Superior temporal gyrus (tissue), 1 donor: ENCODE results near the gene RFX1.

Source experiments
- DNase-seq: peaks from one replicate; pipeline ENCODE4 v3.0.0-alpha.2; 2016; ENCODE audit errors: extremely low spot score

RFX1 gene

GRCh38 chr19:13961826-13962698, 44.1 kb downstream of the RFX1 start:
- no peak for DNase-seq

DNA sequence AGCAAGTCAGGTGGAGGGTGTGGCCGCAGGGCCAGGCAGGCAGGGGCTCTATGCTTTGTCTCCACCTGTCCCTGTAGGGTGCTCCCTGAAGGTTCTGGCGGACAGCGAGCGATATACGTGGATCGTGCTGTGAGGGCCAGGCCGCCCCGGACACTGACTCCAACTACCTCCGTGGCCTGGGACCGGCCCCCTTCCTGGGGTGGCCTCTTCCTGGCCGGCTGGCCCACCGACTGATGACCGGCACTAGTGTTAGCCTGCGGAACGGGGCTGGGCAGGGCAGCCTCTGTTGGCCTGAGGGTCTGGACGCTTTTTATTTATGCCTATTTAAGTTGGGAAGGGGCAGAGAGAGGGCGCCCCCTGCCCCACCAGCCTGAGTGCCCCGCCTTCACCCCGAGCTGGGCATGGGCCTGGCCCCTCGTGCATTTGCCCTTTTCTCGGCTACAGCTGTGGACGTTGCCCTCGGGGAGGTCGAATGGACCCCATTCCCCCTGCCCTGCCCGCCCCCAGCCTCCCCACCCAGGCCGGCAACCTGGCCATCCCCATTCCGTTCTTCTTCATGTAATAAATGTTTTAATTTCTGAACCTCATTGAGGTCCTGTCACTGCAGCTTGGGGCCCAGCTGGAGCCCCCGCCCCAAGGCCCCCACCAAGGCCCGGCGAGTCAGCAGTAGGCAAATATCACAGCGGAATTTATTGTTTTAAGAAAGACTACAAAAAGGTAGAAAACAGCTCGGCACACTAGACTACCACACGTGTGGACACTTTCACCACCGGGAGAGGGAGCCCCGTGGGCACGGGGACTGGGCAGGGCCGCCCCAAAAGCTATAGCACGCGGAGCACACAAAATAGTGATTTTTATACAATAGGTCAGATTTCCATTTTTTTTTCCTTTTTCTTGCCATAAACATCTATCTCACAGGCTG, 45.0 kb downstream of the RFX1 start:
- no peak for DNase-seq

DNA sequence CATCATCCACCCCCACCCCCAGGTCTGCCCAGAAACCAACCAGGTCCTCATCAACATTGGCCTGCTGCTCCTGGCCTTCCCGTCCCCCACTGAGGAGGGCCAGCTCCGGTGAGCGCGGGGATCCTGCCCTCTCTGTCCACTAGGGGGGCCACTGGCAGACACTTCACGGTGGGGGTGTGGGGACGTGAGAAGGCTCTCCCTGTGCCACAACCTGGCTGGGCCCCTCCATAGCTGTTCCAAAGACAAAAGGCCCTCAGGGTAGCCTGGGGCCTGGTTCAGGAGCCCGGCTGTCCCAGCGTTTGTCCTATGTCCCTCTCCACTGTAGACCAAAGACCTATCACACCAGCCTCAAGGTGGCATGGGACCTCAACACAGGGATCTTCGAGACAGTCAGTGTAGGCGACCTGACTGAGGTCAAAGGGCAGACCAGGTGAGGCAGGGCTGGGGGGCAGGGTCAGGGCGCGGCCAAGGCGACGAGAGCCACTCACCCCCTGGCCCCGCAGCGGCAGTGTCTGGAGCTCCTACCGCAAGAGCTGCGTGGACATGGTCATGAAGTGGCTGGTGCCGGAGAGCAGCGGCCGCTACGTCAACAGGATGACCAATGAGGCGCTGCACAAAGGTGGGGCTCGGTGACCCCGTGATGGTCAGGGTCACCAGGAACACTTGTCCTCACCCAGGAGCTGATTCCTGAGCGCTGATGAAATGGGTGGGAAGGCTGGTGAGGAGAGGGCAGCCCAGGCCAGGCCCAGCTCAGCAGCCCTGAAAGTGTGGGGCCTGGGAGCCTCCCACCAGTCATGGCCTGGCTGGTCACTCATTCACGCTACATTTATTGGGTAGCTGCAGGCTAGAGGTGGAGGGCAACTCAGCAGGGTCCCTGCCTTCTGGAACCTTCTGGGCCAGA, 45.9 kb downstream of the RFX1 start:
- no peak for DNase-seq

DNA sequence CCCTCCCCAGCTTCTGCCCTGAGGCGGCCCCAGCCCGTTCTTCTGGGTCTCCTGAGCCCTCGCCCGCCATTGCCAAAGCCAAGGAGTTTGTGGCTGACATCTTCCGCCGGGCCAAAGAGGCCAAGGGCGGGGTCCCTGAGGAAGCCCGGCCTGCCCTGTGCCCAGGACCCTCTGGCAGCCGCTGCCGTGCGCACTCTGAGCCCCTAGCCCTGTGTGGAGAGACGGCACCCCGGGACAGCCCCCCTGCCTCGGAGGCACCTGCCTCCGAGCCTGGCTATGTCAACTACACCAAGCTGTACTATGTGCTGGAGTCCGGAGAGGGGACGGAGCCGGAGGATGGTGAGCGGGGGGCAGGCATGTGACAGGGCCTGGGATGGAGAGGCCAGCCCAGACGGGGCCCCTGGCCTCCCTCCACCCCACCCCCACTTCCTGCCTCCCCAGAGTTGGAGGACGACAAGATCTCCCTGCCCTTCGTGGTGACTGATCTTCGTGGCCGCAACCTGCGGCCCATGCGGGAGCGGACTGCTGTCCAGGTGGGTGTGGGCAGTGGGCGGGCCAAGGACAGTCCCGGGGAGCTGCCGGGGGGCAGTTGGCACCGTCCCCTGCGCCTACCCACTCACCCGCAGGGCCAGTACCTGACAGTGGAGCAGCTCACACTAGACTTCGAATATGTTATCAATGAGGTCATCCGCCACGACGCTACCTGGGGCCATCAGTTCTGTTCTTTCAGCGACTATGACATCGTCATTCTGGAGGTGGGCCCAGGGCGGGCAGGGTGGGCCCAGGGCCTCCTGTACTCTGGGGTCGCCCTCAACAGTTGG, 46.8 kb downstream of the RFX1 start:
- DNase-seq = no peak

GRCh38 chr19:13958043-13958442, 48.1 kb downstream of the RFX1 start:
- no peak for DNase-seq

GRCh38 chr19:13957051-13957450, 49.1 kb downstream of the RFX1 start:
- DNase-seq = no peak

DNA sequence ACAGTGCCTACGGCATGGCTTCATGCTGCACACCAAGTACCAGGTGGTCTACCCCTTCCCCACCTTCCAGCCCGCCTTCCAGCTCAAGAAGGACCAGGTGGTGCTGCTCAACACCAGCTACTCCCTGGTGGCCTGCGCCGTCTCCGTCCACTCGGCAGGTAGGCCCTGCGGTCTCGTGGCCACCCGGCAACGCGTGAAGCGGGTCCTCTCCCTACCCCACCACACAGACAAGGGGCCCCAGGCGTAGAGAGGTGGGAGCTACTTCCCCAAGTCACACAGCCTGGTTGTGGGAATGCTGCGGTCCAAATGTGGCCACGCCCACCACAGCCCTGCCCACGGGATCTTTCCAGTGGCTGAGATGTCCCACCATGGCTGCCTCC, 49.8 kb downstream of the RFX1 start:
- DNase-seq = no peak

DNA sequence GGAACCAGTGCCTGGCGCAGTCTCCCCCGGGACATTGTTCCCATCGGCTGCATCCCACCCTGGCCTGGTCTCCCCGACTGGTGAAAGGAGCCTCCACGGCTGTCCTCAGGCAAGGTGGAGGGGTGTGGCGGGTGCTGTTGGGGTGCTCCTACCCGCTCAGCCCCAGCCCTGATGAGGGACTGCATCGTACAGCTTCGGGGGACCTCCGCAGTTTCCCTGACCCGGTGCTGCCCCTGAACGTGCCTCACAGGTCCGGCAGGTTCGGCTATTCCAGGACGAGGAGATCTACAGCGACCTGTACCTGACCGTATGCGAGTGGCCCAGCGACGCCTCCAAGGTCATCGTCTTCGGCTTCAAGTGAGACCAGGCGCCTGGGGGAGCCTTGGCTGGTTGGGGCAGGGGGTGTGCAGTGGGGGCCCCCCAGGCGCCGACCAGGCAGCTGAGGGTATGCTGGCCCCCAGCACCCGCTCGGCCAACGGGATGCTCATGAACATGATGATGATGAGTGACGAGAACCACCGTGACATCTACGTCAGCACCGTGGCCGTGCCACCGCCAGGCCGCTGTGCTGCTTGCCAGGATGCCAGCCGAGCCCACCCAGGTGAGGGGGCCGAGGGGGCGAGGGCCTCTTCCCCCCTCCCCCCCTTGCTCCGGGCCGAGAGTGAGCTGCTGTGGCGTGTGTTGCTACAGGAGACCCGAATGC, 50.3 kb downstream of the RFX1 start:
- DNase-seq = no peak

- DNase-seq = no peak
Measured at GRCh38 chr19:13954185-13954584, 51.9 kb downstream of the RFX1 start.

- peak; percentile 7 for DNase-seq
Measured at GRCh38 chr19:13952931-13953531, 53.1 kb downstream of the RFX1 start.

GRCh38 chr19:13952154-13952930, 53.8 kb downstream of the RFX1 start, which contains the start of gene DCAF15:
Gene DCAF15, plus strand, starts transcription at chr19:13952509. Its CDS starts 4 bp downstream, at chr19:13952513.
- peak; percentile 100 for DNase-seq

DNA sequence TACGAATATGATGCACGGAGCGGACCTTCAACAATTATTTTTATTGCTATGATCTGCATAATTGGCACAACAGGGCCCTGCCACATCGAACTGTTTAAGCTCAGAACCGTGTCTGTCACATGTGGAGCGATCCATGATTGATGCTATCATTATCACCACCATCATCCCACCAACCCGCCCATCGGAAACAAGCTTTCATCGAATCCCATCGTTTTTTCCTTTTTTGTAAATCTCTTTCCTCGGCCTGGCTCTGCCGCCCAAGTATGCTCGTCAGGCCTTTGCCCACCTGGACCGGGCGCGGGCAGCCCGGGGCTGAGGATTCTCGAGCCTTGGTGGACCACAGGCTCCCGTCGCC, 54.3 kb downstream of the RFX1 start:
- DNase-seq = no peak

- DNase-seq = no peak
Measured at GRCh38 chr19:13951043-13951442, 55.1 kb downstream of the RFX1 start.

DNA sequence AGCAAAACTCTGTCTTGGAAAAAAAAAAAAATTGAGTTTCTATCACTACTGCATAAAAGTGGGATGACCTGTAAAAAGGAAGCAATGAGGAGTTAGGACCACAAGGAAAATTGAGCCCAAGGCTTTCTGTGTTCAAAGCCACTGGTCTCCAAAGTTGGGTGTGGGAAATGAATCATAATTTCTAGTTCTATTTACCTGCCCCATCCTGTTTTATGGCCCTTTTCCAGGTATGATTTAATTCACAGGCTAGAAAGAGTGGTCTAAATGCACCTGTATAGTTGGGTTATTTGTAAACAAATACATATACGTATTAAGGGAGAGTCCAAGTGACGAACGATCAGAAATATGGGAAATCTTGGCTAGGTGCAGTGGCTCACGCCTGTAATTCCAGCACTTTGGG, 59.7 kb downstream of the RFX1 start:
- DNase-seq = no peak

- no peak for DNase-seq
Measured at GRCh38 chr19:13942023-13942684, 64.0 kb downstream of the RFX1 start.

GRCh38 chr19:13938301-13939064, 67.6 kb downstream of the RFX1 start, which contains the start of gene PODNL1:
Gene PODNL1, minus strand, starts transcription at chr19:13938417. Its CDS starts 236 bp downstream, at chr19:13938181.
- DNase-seq = no peak

- no peak for DNase-seq
Measured at GRCh38 chr19:13937479-13938300, 68.4 kb downstream of the RFX1 start.
